ENCODE data around the gene MCL1.

The MCL1 gene

DNA sequence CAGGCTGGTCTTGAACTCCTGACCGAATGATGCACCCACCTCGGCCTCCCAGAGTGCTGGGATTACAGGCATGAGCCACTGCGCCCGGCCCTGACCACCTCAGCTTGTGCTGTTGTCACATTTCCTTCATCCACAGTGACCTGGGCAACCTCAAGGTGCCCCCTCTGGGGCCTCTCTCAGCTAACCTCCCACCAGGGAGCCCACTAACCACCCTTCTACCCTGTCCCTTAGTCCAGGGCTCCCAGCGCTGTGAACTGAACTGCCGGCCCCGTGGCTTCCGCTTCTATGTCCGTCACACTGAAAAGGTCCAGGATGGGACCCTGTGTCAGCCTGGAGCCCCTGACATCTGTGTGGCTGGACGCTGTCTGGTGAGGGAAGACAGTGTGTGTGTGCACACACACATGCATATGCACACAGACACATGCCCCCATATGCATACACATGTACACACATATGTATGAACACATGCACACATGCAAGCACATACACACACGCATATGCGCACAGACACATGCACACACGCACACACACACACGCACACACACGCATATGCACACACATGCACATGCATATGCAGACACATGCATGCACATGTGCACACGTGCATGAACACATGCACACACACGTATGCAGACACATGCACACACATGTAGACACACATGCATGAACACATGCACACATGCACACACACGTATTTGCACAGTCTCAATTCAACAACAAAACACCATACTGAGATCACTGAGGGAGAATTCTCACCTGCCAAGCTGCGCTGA, 24.0 kb downstream of the MCL1 start:
- no peak for DNase-seq

GRCh38 chr1:150554086-150554452, 25.3 kb downstream of the MCL1 start:
- DNase-seq = no peak

DNA sequence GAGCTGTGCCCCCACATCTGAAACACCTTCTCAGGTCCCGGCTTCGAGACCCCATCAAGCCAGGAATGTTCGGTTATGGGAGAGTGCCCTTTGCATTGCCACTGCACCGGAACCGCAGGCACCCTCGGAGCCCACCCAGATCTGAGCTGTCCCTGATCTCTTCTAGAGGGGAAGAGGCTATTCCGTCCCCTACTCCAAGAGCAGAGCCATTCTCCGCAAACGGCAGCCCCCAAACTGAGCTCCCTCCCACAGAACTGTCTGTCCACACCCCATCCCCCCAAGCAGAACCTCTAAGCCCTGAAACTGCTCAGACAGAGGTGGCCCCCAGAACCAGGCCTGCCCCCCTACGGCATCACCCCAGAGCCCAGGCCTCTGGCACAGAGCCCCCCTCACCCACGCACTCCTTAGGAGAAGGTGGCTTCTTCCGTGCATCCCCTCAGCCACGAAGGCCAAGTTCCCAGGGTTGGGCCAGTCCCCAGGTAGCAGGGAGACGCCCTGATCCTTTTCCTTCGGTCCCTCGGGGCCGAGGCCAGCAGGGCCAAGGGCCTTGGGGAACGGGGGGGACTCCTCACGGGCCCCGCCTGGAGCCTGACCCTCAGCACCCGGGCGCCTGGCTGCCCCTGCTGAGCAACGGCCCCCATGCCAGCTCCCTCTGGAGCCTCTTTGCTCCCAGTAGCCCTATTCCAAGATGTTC, 25.9 kb downstream of the MCL1 start:
- DNase-seq = no peak

DNA sequence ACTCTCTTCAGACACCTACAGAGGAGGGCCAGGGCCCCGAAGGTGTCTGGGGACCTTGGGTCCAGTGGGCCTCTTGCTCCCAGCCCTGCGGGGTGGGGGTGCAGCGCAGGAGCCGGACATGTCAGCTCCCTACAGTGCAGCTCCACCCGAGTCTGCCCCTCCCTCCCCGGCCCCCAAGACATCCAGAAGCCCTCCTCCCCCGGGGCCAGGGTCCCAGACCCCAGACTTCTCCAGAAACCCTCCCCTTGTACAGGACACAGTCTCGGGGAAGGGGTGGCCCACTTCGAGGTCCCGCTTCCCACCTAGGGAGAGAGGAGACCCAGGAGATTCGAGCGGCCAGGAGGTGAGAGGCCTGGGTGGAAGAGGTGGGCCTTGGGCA, 26.5 kb downstream of the MCL1 start:
- no peak for DNase-seq

DNA sequence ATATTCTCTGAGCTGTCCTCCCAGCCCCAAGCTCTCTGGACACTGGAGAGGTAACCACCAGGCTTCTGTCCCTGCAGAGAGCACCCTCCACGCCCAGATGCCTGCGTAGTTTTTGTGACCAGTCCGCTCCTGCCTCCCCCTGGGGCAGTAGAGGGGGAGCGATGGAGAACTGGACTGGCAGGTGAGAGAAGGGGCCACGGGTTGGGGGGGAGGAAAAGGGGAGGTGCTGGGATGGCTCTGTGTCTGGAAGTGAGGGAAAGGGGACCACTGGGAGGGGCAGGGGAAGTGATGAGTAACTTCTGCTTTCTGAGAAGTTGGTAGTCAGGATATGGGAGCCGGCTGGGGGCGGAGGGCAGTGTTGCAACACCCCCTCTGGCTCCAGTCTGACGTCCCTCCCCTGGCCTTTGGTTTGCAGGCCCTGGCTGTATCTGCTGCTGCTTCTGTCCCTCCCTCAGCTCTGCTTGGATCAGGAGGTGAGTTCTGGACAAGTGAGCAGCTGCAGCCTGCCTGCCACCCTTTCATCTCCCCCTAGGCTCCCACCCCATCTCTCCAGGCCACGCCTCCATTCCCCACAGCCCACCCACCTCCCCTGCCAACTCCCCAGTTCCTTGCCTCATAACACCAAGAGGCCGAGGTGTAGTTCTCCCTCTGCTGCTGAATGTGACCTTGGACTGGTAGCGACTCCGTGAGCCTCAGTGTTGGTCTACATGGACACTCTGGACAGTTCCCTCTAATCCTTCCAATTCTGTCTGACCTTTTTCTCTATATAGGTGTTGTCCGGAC, 27.1 kb downstream of the MCL1 start:
- no peak for DNase-seq

DNA sequence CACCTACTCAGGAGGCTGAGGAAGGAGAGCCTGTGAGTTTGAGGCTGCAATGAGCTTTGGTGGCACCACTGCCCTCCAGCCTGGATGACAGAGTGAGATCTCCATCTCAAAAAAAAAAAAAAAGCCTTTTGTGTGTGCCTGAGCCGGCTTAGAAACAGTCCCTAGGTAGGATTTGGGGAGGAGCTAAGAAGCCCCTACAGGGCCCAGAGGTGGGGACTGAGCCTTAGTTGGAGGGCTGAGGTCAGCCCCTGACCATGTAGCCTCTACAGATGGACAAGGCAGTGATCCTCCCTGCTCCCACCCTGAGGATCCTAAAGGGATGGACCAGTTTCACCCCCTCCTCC, 27.7 kb downstream of the MCL1 start:
- DNase-seq = no peak

GRCh38 chr1:150551051-150551783, 28.2 kb downstream of the MCL1 start:
- DNase-seq = no peak

GRCh38 chr1:150550222-150551050, 29.0 kb downstream of the MCL1 start:
- no peak for DNase-seq

DNA sequence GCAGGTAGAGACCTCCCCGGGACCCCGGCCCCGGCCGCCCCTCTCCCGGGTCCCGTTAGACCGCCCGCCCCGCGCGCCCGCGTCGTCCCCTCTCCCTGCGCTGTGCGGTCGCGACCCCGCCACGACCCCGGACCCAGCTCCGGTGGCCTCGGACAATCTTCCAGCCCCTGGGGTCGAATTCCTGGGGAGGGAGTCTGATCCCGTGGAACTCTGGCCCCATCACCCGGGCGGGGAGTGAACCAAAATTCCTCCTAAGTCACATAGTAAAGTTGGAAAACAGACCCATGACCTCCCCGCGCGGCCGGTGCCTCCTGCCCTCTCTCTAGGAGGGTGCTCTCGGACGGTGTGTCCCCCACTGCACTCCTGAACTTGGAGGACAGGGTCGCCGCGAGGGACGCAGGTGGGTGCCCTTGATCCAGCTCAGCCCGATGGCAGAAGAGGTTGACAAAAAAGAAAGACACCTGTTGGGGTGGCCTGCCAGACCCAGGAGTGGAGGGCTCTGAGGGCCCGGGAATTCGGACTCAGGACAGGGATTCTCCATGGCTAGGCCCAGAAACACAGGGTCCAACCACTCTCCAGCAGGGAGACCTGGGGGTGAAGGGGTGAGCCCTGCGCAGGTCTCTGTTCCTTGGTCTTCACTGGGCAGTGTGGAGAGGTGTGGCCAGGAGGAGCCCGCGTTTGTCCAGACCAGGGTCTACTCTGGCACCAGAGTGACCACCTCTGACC, 29.8 kb downstream of the MCL1 start:
- no peak for DNase-seq

DNA sequence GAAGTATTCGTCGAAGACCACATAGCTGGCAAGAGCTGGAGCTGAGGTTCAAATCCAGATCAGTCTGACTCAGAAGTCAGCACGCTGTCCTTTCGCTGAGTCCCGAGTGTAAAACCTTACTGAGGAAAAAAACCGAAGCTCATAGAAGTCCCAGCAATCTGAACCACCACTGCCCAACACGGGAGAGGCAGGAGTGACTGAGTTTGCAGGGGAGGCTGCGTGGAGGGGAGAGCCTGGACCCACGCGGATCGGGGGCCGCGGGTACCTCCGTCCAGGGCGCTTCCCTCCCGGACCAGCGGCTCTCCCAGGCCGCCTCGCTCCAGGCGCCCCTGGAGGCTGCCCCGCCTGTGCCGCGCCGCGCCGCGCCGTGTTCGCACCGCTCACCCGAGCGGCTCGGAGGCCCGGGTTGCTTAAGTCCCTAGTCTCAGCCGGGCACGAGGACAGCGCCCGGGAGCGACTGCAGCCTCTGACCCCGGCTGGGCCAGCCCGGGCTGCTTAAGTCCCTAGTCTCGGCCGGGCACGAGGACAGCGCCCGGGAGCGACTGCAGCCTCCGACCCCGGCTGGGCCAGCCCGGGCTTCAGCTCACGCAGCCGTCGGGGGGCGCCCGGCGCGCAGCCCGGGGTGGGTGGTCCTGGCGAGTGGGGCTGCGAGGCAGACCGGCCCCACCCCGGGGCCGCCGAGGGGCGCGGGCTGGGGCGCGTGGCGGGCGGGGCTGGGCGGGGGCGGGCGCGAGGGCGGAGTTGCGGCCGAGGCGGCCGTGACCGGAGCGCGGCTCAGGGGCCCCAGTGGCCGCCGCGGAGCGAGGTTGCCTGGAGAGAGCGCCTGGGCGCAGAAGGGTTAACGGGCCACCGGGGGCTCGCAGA, 30.5 kb downstream of the MCL1 start, which contains the start of gene ADAMTSL4:
Gene ADAMTSL4 (plus strand): TSS at position 777 of the 864 bp plus-strand sequence. CDS start 2,881 bp downstream, outside the sequence.
- DNase-seq = no peak

DNA sequence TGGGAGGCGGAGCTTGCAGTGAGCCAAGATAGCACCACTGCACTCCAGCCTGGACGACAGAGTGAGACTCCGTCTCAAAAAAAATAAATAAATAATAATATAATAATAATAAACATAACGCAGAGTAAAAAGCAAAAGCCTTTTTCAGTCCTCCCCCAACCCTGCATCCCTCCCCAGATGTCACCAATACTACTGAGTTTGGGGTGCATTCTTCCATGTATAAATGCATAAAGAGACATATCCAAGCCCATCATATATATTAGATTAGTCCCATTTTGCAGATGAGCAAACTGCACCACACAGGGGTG, 31.1 kb downstream of the MCL1 start:
- no peak for DNase-seq

- no peak for DNase-seq
Measured at GRCh38 chr1:150546294-150546937, 33.0 kb downstream of the MCL1 start.

- no peak for DNase-seq
Measured at GRCh38 chr1:150545486-150546032, 33.9 kb downstream of the MCL1 start.

- peak; percentile 44 for DNase-seq
Measured at GRCh38 chr1:150544204-150544603, 35.2 kb downstream of the MCL1 start.

GRCh38 chr1:150543500-150544143, 35.8 kb downstream of the MCL1 start:
- peak; percentile 37 for DNase-seq

DNA sequence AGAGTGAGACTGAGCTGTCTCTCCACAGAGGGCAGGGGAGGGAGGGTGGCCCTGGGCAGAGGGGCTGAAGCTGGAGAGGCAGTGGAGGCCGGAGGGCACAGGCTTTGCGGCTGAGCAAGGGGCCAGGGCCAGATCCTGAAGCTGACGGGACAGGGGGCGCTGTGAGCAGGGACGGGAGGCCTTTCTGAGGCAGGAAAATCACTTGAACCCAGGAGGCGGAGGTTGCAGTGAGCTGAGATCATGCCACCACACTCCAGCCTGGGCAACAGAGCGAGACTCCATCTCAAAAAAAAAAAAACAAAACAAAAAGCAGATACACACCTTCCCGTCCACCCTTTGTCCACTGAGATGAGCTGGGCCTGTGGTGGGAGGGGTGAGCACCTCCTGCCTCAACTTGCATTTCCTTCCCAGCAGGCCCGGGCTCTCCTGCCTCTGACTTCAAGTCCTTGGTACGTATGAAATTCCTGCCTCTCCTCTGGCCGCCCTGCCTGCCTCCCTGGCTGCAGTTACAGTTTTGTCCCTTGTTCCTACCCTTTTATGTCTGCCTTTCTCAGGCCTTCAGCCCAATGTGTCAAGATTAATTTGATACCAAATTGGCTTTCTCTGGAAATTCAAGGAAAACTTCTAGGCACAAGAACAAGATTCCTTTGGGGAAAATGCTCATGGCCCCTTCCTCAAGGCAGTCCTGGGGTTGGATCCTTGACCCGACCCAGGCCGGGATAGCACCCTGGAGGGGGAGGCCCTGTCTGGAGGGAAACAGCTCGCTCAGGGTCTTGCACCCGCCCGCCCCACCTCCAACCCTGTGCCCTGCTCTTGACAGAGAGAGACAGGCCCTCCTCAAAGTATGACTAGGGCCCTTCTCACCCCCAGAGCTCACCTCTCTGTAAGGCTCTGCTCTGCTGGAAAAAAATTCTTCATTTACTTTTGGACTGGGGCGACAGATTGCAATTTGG, 41.4 kb downstream of the MCL1 start:
- DNase-seq = no peak

DNA sequence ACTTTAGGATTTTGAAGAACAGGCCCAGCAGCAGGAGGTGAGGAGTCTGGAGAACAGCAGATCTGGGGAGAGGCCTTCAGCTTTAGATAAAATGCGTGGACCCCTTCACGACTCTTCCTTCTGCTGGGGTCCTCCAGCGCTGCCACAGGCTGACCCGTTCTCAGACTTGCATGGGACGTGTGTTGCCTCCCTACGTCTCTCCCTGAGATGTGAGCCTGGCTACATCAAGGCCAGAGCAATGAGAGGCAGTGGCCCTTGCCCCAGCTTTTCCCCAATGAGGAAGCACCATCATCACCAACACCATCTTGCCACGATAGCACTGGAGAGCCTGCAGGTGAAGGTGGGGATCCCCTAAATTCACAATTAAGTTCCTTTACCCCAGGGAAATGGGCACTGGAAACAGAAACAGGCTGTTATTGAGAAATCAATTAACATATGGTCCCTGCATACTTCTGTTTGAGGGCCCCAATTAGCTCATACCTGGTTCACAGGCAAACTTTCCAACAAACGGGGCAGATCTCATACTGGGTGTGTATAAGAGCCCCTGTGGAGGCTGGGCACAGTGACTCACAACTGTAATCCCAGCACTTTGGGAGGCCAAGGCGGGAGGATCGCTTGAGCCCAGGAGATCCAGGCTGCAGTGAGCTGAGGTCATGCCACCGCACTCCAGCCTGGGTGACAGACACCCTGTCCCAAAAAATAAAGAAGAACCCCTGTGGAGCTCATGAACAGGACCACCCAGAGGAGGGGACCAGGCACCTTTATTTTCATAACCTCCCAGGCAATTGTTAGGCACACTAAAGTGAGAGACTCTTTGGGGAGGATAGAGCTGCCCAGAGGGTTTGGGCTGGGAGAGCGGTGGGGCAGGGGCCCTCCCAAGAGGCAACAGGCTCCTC, 42.3 kb downstream of the MCL1 start:
- DNase-seq = no peak
